OCI-LY7 (cell line): ENCODE data around the gene MYH7. TPM values are rescaled to one million over a fixed set of nuclear protein-coding genes. Genes with fewer than 3 reads are reported as not detected.
"Not testable (repeated sequence)": the region's sequence is repeated elsewhere in the genome, so short reads cannot be mapped to it uniquely, and the experiment has no call there.

Experiments
- BruUV-seq: library from RNA; stranded (reverse); fragments of 400-500 nt; replicated peaks from 2 replicates; lab custom pipeline; 2021; lab: Mats Ljungman, UMichigan
- CTCF ChIA-PET: fragments of 300-600 bp; sonication (Branson Sonifier 250); formaldehyde crosslinking; loops from one replicate; lab custom pipeline; 2022; ENCODE audit warnings: antibody characterized with exemption; ENCODE audit not compliant: unreplicated experiment; lab: Charles Lee
- POLR2A ChIA-PET: fragments of 300-600 bp; sonication (Branson Sonifier 250); formaldehyde crosslinking; loops from one replicate; lab custom pipeline; 2022; ENCODE audit warnings: antibody characterized with exemption; lab: Charles Lee
- DNase-seq: peaks from one replicate; pipeline ENCODE4 v3.0.0-alpha.2; 2015; ENCODE audit warnings: low spot score
- H2AFZ ChIP-seq: fragments of 200-600 bp; sonication (generic), shearing (Covaris generic); 2 replicates; pipeline ENCODE4 v1.6.1; 2014; ENCODE audit warnings: mild to moderate bottlenecking, antibody characterized with exemption, low read length, moderate library complexity
- H3K27ac ChIP-seq: fragments of 200-600 bp; sonication (generic); 2 replicates; pipeline ENCODE4 v1.5.1; 2014; ENCODE audit warnings: mixed run types, low read depth, mild to moderate bottlenecking, moderate library complexity, low read length, inconsistent platforms; ENCODE audit not compliant: poor library complexity, severe bottlenecking
- H3K36me3 ChIP-seq: fragments of 200-600 bp; sonication (generic); 2 replicates; pipeline ENCODE4 v1.6.1; 2014; ENCODE audit warnings: mild to moderate bottlenecking, antibody characterized with exemption, low read length, moderate library complexity, mixed read lengths; ENCODE audit not compliant: insufficient read depth
- H3K4me1 ChIP-seq: fragments of 200-600 bp; sonication (generic); 2 replicates; pipeline ENCODE4 v1.5.1; 2014; ENCODE audit warnings: mild to moderate bottlenecking, low read length; ENCODE audit not compliant: insufficient read depth, poor library complexity, severe bottlenecking
- H3K4me2 ChIP-seq: fragments of 200-600 bp; sonication (generic); 2 replicates; pipeline ENCODE4 v1.6.1; 2014; ENCODE audit warnings: mild to moderate bottlenecking, low read length
- H3K4me3 ChIP-seq: fragments of 200-600 bp; sonication (generic); 2 replicates; pipeline ENCODE4 v1.5.1; 2014; ENCODE audit warnings: mild to moderate bottlenecking, low read depth, low read length; ENCODE audit not compliant: poor library complexity, severe bottlenecking
- H3K79me2 ChIP-seq: fragments of 200-600 bp; sonication (generic); 2 replicates; pipeline ENCODE4 v1.6.1; 2016; ENCODE audit warnings: low read depth, mild to moderate bottlenecking, low read length, moderate library complexity, mixed read lengths; ENCODE audit not compliant: insufficient read depth
- H3K9me2 ChIP-seq: fragments of 200-600 bp; sonication (generic); 2 replicates; pipeline ENCODE4 v1.6.1; 2016; ENCODE audit warnings: mild to moderate bottlenecking, low read length, mixed read lengths; ENCODE audit not compliant: insufficient read depth
- H3K9me3 ChIP-seq: fragments of 200-600 bp; sonication (generic); 2 replicates; pipeline ENCODE4 v1.6.1; 2014; ENCODE audit warnings: mild to moderate bottlenecking, mixed run types, low read length, mixed read lengths
- H4K20me1 ChIP-seq: fragments of 200-600 bp; sonication (generic); 2 replicates; pipeline ENCODE4 v1.6.1; 2014; ENCODE audit warnings: mild to moderate bottlenecking, antibody characterized with exemption, low read length, moderate library complexity, mixed read lengths; ENCODE audit not compliant: insufficient read depth
- CTCF ChIP-seq: fragments of 200-600 bp; sonication (generic); conservative IDR thresholded peaks from 2 replicates; pipeline ENCODE4 v1.5.1; 2014; ENCODE audit warnings: mild to moderate bottlenecking, antibody characterized with exemption, low read length, moderate library complexity, mixed read lengths
- EZH2phosphoT487 ChIP-seq: fragments of 200-600 bp; sonication (generic); IDR thresholded peaks from 2 replicates; pipeline ENCODE4 v1.6.1; 2018; ENCODE audit warnings: low read depth, borderline replicate concordance, mild to moderate bottlenecking, mixed run types, antibody characterized with exemption, low read length, moderate library complexity, mixed read lengths
- intact Hi-C: fragments of 100-400 bp; cut with micrococcal nuclease; formaldehyde crosslinking; loops from one replicate; pipeline ENCODE4 v1.10.0; 2022; ENCODE audit not compliant: unreplicated experiment
- total RNA-seq, 2 experiments: library from RNA; depleted of rRNA in 1 of 2; stranded (reverse); fragments of >200 nt in 1 of 2; shearing (Covaris generic) in 1 of 2; gene quantifications; 2 replicates each; pipeline ENCODE4 v1.2.3, GENCODE V29; 2014 to 2022

Gene MYH7
- total RNA-seq, 2 experiments from 2014 or later, result not detected

GRCh38 chr14:23386999-23387398 is 48.5 kb downstream of the MYH7 start:
- H3K36me3 ChIP-seq, result no peaks in the 10 kb centered on the region
- no peak overlapping the region for H2AFZ ChIP-seq
- H3K4me3 ChIP-seq, result no peak overlapping the region
- DNase-seq, result no peak
- intact Hi-C loops, result no loop called here
- no peak overlapping the region for H3K27ac ChIP-seq
- TF ChIP-seq EZH2phosphoT487 (no peak), CTCF (no peak)
- H3K4me1 ChIP-seq, result no peaks in the 10 kb centered on the region
- no TSS peak for BruUV-seq
- no peaks in the 10 kb centered on the region for H4K20me1 ChIP-seq
- H3K79me2 ChIP-seq, result no peaks in the 10 kb centered on the region
- ChIA-PET POLR2A (interaction anchor here (0.6 kb wide), 2 partner anchors 27 to 136 kb away, joined by 3 to 5 read pairs; no protein-coding TSS in a partner anchor), CTCF (no interaction called here)
- no peaks in the 10 kb centered on the region for H3K9me3 ChIP-seq
- no peaks in the 10 kb centered on the region for H3K9me2 ChIP-seq
- H3K4me2 ChIP-seq, result no peak overlapping the region

- H3K79me2 ChIP-seq, H3K27ac ChIP-seq, H3K4me3 ChIP-seq, H3K9me3 ChIP-seq, H3K4me2 ChIP-seq, CTCF ChIA-PET, H4K20me1 ChIP-seq, BruUV-seq, H2AFZ ChIP-seq, intact Hi-C loops, H3K36me3 ChIP-seq, DNase-seq, H3K4me1 ChIP-seq, H3K9me2 ChIP-seq: not testable (repeated sequence)
- POLR2A ChIA-PET, result interaction anchor here (0.6 kb wide), 1 partner anchor 136 kb away, joined by 5 read pairs; no protein-coding TSS in a partner anchor
These were observed 49.2 kb downstream of the MYH7 start for GRCh38 chr14:23386266-23386657.

GRCh38 chr14:23385642-23386265 is 49.7 kb downstream of the MYH7 start:
- H3K79me2 ChIP-seq, result no peaks in the 10 kb centered on the region
- no peak overlapping the region for H3K27ac ChIP-seq
- H3K9me2 ChIP-seq, result no peaks in the 10 kb centered on the region
- H3K4me3 ChIP-seq, result no peak overlapping the region
- POLR2A ChIA-PET, result no interaction called here
- no peak overlapping the region for H3K4me2 ChIP-seq
- intact Hi-C loops, result no loop called here
- TF ChIP-seq EZH2phosphoT487, result no peak
- TF ChIP-seq CTCF, result no peak
- H4K20me1 ChIP-seq, result no peaks in the 10 kb centered on the region
- no peaks in the 10 kb centered on the region for H3K36me3 ChIP-seq
- no peak overlapping the region for H2AFZ ChIP-seq
- H3K4me1 ChIP-seq, result no peaks in the 10 kb centered on the region
- CTCF ChIA-PET, result no interaction called here
- BruUV-seq, result no TSS peak
- H3K9me3 ChIP-seq, result no peaks in the 10 kb centered on the region
- DNase-seq, result no peak
